NT2/D1 (cell line): ENCODE results near the gene IL36B.

Experiments
- SUZ12 ChIP-seq: IDR thresholded peaks from 2 replicates; pipeline ENCODE4 v1.6.1; 2011; ENCODE audit not compliant: insufficient read length, insufficient read depth; ENCODE audit errors: extremely low read depth
- YY1 ChIP-seq: IDR thresholded peaks from 2 replicates; pipeline ENCODE4 v1.6.1; 2011; ENCODE audit not compliant: insufficient read length, insufficient read depth

DNA sequence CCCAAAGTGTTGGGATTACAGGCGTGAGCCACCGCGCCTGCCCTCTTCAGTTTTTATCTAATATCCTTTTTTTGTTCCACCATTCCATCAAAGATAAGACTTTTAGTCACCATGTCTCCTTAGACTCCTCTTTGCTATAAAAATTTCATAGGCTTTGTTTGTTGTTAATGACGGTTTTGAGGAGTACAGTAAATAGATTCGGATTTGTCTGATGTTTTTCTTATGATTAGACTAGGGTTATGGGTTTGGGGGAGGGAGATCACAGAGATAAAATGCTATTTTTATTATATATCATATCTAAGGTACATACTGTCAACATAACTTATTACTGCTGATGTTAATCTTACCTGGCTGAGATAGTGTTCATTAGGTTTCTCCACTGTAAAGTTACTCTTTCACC lies 6.2 kb downstream of the IL36B start:
- TF ChIP-seq YY1 = no peak
- TF ChIP-seq SUZ12 = no peak
